GM21360 (cell line): ENCODE data around the gene ZNF70.

Experiments used
- ATAC-seq: cut with Tn5 transposase; IDR thresholded peaks from one replicate; pipeline ENCODE4 v1.9.1; 2021; ENCODE audit warnings: mild to moderate bottlenecking, moderate library complexity; ENCODE audit not compliant: unreplicated experiment

The ZNF70 gene

GRCh38 chr22:23750714-23751440, at the start of gene ZNF70:
ZNF70 (minus strand) TSS chr22:23751112; CDS start chr22:23745140, 5,972 bp downstream.
- ATAC-seq = peak; percentile 57

- ATAC-seq = no peak
Measured at GRCh38 chr22:23796461-23796860, 45.5 kb upstream of the ZNF70 start.

GRCh38 chr22:23793326-23793725, 42.4 kb upstream of the ZNF70 start:
- ATAC-seq = no peak

- no peak for ATAC-seq
Measured at GRCh38 chr22:23791738-23792645, 41.1 kb upstream of the ZNF70 start.

- ATAC-seq = no peak
Measured at GRCh38 chr22:23790819-23791737, 40.2 kb upstream of the ZNF70 start.

- no peak for ATAC-seq
Measured at GRCh38 chr22:23789638-23790037, 38.7 kb upstream of the ZNF70 start.

- no peak for ATAC-seq
Measured at GRCh38 chr22:23789121-23789520, 38.2 kb upstream of the ZNF70 start.

- no peak for ATAC-seq
Measured at GRCh38 chr22:23787910-23788309, 37.0 kb upstream of the ZNF70 start.

GRCh38 chr22:23787600-23787896, 36.6 kb upstream of the ZNF70 start:
- ATAC-seq = no peak

- ATAC-seq = peak; percentile 70
Measured at GRCh38 chr22:23786752-23787599, 36.1 kb upstream of the ZNF70 start, which contains the start of gene SMARCB1. SMARCB1 (plus strand) TSS chr22:23786966; CDS start chr22:23787170, 204 bp downstream.

- ATAC-seq = no peak
Measured at GRCh38 chr22:23786261-23786710, 35.4 kb upstream of the ZNF70 start.

GRCh38 chr22:23784215-23784732, 33.4 kb upstream of the ZNF70 start:
- ATAC-seq = no peak

GRCh38 chr22:23783265-23784150, 32.6 kb upstream of the ZNF70 start:
- ATAC-seq = no peak

GRCh38 chr22:23782703-23783102, 31.8 kb upstream of the ZNF70 start:
- ATAC-seq = no peak

- ATAC-seq = no peak
Measured at GRCh38 chr22:23782252-23782651, 31.3 kb upstream of the ZNF70 start.

- ATAC-seq = no peak
Measured at GRCh38 chr22:23781511-23782183, 30.7 kb upstream of the ZNF70 start.

- no peak for ATAC-seq
Measured at GRCh38 chr22:23781065-23781464, 30.2 kb upstream of the ZNF70 start.

GRCh38 chr22:23780146-23780748, 29.3 kb upstream of the ZNF70 start:
- no peak for ATAC-seq
